GM21619 (cell line): Measurements from ENCODE around the gene SLC25A17.
"Not testable (repeated sequence)": the region's sequence is repeated elsewhere in the genome, so short reads cannot be mapped to it uniquely, and the experiment has no call there.

Experiments used
- ATAC-seq: cut with Tn5 transposase; IDR thresholded peaks from one replicate; pipeline ENCODE4 v1.9.1; 2021; ENCODE audit not compliant: unreplicated experiment

The SLC25A17 gene

DNA sequence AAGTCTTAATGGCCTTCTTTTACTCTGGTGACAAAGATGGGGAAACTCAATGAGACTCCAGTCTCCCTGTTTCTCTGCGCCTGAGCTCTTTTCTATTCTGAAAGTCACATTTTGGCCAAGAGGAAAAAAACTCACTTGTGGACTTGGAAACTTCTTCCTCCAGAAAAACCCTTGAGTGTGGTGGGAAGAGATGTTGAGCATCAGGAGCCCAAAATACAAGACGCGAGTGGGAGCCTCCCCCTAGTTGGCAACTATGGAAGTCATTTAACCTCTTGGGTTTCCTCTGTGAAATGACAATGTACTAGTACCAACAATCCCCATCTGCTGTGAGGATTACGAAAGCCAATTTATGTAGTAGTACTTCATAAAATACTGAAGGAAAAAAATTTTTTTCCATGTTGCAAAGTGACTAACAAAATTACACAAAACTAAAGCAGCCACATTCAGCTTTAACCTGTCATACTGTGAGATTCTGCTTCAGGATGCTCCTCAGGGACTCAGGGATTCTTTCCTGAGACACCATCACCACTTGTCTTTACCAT is 524 bp upstream of the SLC25A17 start:
- ATAC-seq, result no peak

DNA sequence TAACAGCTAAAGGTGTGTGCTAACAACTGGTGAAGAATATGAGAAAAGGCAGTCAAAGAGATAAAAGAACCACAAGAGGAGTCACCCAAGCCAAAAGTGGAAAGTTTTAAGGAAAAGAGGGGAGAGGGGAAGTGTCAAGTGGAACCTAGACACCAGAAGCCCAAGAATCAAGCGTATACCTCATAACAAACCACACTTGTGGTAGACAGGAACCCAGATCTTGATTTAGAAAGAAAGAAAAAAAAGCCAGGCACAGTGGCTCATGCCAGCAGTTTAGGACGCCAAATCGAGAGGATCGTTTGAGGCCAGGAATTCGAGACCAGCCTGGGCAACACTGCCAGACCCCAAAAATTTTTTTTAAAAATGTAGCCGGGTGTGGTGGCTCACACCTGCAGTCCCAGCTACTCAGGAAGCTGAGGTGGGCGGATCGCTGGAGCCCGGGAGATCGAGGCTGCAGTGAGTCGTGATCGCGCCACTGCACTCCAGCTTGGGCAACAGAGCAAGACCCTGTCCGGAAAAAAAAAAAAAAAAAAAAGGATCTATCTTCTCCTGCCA is 877 bp downstream of the SLC25A17 start:
- no peak for ATAC-seq

DNA sequence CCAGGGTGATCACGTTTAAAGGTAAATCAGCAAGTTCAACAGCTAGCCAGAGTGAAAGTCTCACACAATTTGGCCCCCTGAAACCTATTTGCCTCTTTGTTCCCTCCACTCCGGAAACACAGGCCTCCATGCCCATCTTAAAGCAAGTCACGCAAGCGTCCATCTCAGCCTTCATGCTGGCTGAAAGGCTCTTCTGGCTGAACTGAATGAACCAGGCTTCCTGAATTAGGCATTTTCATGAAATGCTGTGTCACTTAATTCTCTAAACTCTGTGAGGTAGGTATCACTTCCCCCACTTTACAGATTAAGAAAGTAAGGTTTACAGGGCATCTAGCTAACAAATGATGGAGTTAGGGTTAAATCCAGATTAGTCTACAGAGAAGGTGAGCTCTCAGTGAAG is 1.4 kb downstream of the SLC25A17 start:
- no peak for ATAC-seq

DNA sequence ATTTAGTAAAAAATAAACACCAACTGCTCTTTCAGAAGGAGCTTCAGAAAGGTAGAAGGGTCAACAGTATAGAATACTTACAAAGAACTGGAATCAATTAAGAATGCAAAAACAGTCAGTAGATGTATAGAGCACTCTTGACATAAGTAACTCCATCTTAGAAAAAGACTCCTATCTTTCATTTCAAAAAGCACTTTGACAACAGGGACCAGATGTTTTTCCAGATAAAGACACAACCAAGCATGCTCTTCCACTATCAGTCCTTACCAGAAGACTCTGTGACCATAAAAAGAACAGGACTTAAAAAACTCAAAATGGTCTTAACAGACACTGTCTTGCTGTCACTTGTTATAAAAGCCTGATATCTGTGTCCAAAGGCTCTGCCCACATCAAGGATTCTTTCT is 5.2 kb downstream of the SLC25A17 start:
- no peak for ATAC-seq

DNA sequence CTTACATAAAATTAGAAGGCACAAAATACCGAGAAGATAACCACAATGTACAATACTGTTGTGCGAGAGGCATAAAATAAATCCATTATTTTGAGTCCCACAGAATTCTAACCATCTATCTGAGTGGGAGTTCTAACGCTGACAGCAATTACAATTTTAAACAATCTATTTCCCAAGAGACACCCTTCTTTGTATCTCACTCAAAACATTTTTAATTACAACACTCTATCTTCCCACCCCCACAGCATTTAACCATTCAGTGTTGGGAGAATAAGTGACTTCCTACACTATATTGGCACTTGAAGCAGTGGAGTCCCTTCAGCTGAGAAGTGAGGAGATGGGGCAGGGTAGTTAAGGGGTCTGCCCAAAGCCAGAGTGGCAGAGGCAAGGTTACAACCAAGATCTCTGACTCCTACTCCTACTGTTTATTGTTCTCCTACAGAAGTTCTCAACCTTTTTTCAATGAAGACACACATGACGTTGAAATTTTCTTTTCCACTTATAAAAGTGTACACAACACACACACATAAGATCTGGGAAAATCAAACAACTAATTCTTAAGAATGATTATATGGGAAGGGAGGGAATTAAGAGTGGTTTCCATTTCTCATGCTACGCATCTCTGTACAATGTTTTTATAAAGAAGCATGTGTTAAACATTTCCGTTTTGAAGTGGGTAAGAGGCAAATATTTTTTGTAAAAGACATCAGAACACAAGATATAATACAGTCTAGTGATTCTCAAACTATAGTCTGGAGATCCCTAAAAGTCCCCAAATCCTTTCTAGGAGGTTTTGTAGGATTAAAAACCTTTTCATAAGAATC is 10.9 kb downstream of the SLC25A17 start:
- ATAC-seq, result no peak

DNA sequence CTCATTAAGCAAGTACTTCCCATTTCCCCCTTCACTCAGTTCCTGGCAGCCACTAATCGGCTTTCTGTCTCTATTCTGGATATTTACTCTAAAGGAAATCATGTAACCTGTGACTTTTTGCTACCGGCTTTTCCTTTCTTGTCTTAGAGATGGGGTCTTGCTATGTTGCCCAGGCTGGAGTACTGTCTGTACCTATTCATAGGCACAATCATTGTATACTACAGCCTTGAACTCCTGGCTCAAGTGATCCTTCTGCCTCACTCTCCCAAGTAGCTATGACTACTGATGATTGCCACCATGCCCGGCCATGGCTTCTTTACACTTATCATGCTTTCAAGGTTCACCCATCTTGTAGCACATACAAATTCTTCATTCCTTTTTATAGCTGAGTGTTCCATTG is 12.4 kb downstream of the SLC25A17 start:
- ATAC-seq, result no peak

DNA sequence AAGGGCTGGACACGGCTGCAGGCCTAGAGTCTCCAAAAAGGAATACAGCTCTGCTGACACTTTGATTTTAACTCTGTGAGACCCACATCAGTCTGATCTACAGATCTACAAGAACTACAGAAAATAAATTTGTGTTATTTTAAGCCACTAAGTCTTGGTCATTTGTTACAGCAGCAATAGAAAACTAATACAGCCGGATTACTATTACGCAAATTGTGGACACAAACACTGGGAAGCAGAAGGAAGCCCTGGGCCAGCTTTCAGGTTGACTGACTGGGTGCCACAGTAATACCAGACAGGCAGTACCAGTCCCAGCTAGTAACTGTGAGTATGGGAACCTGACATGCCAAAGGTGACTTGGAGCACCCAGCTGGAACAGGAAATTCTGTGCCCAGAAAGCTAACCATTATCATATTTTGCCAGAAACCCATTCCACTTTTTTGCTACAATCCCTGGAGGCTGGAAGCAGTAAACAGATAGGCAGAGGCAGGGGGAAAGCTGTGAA is 13.4 kb downstream of the SLC25A17 start:
- ATAC-seq, result no peak

DNA sequence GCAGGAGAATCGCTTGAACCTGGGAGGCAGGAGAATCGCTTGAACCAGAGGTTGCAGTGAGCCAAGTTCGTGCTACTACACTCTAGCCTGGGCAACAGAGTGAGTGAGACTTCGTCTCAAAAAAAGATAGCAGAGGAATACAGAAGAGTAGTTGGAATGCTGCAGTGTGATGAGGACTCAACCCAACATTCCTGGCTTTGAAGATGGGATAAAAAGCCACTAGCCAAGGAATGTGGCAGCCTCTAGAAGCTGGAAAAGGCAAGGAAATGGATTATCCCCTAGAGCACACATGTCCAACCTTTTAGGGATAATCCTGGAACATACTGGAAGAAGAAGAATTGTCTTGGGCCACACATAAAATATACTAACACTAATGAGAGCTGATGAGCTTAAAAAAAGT is 13.9 kb downstream of the SLC25A17 start:
- no peak for ATAC-seq

DNA sequence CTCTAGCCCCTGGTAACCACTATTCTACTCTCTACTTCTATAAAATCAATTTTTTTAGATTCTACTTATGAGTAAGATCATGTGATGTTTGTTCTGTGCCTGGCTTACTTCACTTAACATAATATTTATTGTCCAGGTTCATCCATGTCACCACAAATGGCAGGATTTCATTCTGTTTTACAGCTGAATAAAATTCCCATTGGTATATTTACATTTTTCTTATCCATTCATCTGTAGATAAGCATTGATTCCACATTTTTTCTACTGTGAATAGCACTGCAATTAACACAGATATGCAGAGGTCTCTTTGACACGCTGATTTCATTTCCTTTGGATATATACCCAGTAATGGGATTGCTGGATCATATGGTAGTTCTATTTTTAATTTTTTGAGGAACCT is 15.8 kb downstream of the SLC25A17 start:
- no peak for ATAC-seq

DNA sequence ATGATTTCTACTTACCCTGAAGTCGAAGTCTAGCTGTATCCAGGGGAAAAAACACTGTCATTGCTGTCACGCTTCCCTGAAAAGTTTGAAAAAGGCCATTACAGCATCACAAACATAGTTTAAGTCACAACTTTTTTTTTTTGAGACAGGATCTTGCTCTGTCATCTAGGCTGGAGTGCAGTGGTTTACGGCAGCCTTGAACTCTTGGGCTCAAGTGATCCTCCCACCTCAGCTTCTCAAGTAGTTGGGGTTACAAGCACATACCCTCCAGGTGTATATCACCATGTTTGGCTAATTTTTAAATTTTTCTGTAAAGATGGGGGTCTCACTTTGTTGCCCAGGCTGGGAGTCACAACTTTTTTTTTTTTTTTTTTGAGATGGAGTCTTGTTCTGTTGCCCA is 20.1 kb downstream of the SLC25A17 start:
- no peak for ATAC-seq

DNA sequence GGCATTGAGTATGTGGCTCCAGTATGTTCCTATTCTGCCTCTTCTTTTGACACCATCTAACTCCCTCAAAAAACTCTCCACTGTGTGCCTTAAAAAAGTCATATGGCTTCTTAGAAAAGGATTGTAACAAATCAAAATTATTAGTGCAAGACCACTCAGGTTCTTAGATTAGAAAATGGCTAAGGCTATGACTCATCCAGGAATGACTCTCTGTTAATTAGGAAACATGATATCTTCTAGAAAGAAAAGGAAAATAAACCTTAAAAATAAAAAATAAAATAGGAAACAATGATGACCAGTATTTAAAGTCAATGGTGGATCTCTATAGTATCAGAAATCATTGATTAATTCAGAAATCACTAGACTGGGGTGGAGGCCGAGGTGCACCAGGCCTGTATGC is 21.7 kb downstream of the SLC25A17 start:
- ATAC-seq, result no peak

DNA sequence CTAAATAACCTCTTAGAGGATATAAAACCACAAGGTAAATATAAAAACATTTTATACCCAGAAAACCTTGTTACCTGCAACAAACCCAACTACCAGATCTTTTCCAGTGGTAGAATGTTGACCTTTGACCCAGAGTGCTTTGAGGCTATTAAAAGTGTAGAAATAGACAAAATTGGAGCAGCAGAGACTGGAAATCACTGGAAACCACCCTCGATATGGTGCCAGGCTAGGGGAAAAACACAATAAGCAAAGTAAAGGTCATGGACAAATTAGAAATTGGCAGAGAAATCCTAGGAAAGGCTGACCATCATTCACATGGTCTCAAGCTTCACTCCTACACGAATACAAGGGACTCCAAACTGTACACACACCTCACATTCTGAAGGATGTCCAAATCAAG is 26.7 kb downstream of the SLC25A17 start:
- ATAC-seq, result no peak

DNA sequence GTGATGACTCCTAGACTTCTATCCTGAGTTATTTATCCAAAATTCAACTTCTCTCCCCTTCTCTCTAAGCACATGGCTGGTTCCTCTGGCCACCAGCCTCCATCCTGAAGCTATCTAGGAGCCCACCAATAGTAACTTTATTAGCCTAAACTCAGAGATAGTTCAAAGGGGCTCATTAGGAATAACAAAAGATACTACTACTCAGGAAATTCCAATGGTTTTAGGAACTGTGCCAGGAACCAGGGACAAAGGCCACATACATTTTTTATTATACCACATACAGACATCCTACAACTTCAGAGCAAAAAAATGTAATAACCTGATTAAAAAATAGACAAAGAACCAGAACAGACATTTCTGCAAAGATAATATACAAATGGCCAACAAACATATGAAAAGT is 27.9 kb downstream of the SLC25A17 start:
- no peak for ATAC-seq

DNA sequence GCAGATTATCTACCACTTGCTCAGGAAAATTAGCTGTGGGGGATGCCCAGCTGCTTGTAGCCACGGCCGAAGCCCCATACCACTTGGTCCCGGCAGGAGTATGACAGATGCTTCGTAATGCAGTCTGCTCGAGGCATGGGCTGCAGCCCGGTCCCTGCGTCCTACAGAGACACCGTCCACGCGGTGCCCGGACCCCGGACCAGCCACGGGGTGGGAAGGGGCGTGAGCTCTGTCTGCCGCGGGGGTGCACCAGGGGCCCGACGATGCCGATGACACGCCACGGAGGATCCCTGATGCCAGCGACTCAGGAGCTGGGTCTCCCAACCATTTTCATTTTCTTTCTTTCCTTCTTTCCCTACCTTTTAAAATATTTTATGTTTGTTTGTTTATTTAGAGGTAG is 30.0 kb downstream of the SLC25A17 start:
- ATAC-seq, result no peak

DNA sequence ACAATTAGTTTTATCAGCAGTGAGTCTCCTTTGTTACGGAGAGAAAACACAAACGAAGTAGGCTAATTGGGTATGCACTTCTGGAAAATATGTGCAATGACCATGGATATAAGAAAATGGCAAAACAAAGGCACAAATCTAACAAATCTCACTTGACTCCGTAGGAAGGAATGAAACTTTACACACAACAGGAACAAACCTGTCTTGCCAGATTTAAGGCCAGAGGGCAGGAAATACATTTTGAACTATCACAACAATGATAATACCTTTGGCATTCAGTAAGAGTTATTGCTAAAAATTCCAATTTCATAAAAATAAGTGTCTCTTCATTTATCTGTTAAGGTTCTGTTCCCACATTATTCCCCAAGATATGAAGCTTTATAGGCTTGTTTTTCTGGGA is 36.6 kb downstream of the SLC25A17 start:
- no peak for ATAC-seq

DNA sequence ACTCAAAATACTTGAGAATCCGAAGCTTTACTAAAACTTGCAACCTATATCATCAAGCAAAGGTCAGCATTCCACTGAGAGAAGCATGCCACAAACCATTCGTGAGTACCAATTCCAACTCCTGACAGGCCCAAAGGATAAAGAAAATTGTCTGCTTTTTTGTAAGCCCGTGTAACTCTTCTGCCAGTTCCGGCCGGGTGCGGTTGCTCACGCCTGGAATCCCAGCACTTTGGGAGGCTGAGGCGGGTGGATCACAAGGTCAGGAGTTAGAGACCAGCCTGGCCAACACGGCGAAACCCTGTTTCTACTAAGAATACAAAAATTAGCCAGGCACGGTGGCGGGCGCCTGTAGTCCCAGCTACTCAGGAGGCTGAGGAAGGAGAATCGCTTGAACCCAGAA is 37.4 kb downstream of the SLC25A17 start:
- not testable (repeated sequence) for ATAC-seq

DNA sequence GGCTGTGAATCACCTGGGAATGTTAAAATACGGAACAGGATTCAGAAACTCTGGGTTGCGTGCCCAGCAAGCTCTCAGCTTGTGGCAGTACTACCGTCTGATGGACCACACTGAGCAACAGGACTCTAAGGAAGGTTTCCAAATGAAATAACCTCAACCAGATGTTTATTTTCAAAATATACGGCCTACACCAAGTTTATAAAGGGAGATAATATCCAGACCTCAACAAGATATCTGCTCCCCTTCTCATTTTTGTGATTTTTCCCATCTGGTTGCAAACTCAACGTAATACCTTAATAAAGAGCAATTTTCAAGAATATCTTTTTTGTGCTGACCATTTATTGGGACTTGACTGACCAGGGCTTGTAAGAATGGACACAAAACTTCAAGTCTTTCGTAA is 49.4 kb downstream of the SLC25A17 start:
- ATAC-seq, result no peak

DNA sequence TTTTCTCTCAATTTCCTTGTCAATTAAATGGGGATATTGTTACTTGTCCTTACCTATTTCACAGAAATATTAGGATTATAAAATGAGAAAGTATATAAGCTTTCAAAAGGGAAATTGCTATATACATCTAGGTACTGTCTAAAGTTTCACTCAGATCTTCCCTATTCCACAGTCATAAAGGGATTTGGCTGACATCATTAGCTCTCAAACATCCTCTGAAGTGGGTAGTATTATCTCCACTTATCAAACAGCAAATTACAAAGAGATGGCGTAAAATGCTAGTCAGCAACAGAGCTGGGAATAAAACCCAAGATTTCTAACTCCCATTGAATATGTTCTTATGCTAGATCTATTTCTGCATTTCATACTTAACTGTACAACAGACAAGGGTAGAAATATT is 50.9 kb downstream of the SLC25A17 start:
- ATAC-seq, result no peak

DNA sequence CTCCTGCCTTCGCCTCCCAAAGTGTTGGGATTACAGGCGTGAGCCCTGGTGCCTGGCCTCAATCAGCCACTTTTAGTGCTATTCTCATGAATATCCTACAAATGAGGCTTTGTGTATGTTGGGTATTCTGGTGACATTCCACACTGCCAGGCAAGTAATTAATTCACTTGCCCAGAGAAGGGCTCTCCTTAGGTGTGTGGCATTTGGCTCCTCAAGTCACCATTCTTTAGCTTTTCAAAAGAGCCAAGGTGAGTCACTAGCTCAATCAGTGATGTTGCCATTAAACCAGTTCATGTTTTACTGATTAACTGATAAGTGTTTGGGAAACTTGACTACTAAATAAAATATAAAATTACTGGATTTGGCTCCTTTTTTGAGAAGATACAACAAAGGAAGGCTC is 52.2 kb downstream of the SLC25A17 start:
- no peak for ATAC-seq

DNA sequence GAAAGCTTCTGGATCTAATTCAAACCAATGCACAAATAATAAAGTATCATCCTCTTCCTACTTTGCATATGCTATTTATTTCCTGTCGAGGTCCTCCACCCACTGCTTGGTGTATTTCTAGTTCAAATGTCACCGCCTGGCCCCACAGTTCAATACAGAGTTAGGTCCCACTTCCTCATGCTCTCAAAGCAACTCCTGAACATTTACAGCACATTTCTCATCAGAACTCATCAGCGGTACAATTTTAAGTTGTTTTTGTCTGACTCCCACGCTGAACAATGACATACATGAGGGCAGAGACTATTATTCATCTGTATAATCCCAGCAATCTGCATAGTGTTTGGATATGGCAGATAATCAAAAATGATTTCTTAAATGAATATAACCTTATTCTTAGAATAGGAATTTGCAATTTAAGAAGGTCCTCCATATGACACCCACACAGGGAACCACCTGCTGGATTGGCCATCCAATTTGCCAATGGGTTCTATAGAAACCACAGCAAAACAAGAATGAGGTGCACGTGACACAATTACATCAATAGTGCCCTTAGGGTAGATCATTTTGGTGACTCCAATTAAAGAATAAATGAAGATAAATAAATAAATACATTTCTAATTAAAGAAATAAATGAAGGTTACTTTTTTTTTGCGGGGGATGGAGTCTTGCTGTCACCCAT is 54.2 kb downstream of the SLC25A17 start:
- no peak for ATAC-seq

DNA sequence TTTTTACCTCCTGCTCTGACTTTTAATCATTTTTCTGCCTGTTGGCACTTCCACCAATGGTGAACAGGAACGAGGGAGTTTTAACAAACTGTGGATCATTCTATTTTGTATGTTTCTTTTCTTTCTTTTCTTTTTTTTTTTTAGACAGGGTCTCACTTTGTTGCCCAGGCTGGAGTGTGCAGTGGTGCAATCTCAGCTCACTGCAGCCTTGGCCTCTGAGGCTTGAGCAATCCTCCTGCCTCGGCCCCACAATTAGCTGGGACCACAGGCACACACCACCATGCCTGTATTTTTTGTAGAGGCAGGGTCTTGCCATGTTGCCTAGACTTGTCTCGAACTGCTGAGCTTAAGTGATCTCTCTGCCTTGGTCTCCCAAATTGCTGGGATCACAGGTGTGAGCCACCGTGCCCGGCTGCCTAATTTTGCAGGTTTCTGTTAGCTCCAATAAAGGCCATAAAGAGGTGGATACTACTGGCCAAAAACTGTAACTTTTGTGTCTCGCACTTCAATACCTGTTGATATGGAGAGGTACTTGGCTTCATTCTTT is 59.8 kb downstream of the SLC25A17 start:
- no peak for ATAC-seq

DNA sequence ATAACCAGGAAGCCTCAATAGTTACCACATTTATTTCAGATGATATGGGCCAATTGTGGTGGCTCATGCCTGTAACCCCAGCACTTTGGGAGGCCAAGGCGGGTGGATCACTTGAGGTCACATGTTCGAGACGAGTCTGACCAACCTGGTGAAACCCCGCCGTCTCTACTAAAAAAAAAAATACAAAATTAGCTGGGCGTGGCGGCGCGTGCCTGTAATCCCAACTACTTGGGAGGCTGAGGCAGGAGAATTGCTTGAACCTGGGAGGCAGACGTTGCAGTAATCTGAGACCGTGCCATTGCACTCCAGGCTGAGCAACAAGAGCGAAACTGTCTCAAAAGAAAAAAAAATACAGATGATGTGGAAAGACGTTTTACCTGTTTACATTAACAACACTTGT is 60.3 kb downstream of the SLC25A17 start:
- not testable (repeated sequence) for ATAC-seq
